T-helper 17 cell (primary cell): Measurements from ENCODE around the gene FMN1. TPM values are rescaled to one million over a fixed set of nuclear protein-coding genes. Genes with fewer than 3 reads are reported as not detected.
A peak's percentile ranks its signal among the peaks of the same experiment; 100 is the strongest.

Experiments used
- ATAC-seq: fragments of 150-1000 bp; cut with Tn5 transposase; 2 replicates; pipeline ENCODE4 v1.10.0; 2021; ENCODE audit warnings: mild to moderate bottlenecking, moderate library complexity
- DNase-seq, 3 donors: peaks; one replicate each; pipeline versions ENCODE4 v3.0.0 to v3.0.0-alpha.2; 2020 to 2021
- H3K9me3 ChIP-seq: one replicate; pipeline ENCODE4 v1.7.0; 2013; ENCODE audit warnings: low read length, mild to moderate bottlenecking; ENCODE audit not compliant: control insufficient read depth, poor library complexity, severe bottlenecking
- H3K27ac Mint-ChIP-seq: one replicate; pipeline ENCODE4 v1.8.0; 2022; ENCODE audit warnings: mild to moderate bottlenecking, moderate library complexity, mixed read lengths
- H3K27me3 Mint-ChIP-seq: one replicate; pipeline ENCODE4 v1.8.0; 2022; ENCODE audit warnings: mixed read lengths
- H3K36me3 Mint-ChIP-seq: one replicate; pipeline ENCODE4 v1.8.0; 2022; ENCODE audit warnings: low read depth, mixed read lengths
- H3K4me1 Mint-ChIP-seq: one replicate; pipeline ENCODE4 v1.8.0; 2022; ENCODE audit warnings: mild to moderate bottlenecking, mixed read lengths
- H3K4me3 Mint-ChIP-seq: one replicate; pipeline ENCODE4 v1.8.0; 2022; ENCODE audit warnings: mild to moderate bottlenecking, moderate library complexity, mixed read lengths
- total RNA-seq, 4 donors: library from RNA in 2 of 4; stranded (reverse) in 2 of 4; gene quantifications; one replicate each; pipeline ENCODE4 v1.2.3 and lab custom pipeline; 2022 to 2026

Gene FMN1
- total RNA-seq, 2 donors from 2014 or later: 18.7 to 35.2 TPM

DNA sequence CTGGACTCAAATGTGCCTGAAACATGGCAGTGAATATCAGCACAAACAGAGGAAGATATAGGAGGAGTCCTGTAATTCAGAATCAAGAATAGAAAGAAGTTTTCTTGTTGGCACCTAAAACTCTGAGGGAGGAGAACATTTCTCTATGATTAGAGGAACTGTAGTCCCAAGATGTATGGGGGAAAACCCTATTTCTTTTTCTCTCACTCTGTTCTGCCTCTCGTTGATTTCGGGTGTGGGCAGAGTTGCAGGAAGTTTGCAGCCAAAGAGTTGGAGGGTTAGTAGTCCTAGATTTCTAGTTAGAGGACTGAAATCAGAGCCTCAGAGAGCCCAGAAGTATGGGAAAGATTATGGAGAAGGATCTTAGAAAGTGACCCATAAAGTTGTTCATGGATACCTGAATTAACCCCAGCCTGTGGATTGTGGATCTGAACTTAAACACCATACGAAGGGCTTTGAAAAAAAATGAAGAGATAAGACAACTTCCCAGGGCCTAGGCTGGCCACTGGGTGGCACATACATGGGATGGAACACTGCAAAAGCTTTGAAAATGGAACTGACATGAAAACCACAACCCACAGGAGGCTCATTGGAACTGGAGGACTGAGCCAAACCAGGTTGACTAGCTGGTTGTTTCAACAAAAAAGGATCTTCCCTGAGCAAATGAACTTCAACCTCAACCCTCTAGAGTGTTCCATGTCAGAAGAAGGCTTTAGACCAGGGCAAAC, 34.6 kb downstream of the FMN1 start:
- peaks cover 4% of the 10 kb centered on the region for H3K36me3 Mint-ChIP-seq
- peaks cover 22% of the 10 kb centered on the region for H3K27me3 Mint-ChIP-seq
- ATAC-seq (no peak), DNase-seq (no peak)
- H3K4me1 Mint-ChIP-seq: peaks cover 10% of the 10 kb centered on the region
- H3K4me3 Mint-ChIP-seq: no peak overlapping the region
- H3K9me3 ChIP-seq: no peaks in the 10 kb centered on the region
- no peak overlapping the region for H3K27ac Mint-ChIP-seq

DNA sequence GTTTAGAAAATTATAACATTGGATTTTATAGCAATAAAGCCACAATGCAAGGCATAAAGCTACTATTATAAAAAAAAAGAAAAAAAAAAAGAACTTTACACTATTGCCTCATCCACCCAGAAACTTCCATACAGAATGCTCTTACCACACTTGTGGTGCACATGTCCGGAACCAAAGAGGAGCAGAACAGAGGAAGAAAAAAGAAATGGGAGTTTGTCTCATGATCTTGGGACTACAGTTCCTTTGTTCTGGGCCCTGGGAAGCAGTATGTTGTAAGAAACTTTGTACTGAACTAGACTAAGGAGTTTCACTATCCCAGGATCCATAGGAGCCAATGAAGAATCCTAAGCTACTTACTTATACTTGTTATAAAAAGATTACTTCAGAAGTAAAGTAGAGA, 36.1 kb downstream of the FMN1 start:
- H3K36me3 Mint-ChIP-seq: peaks cover 4% of the 10 kb centered on the region
- H3K27ac Mint-ChIP-seq: no peak overlapping the region
- ATAC-seq (no peak), DNase-seq (no peak)
- no peaks in the 10 kb centered on the region for H3K9me3 ChIP-seq
- peaks cover 13% of the 10 kb centered on the region for H3K4me1 Mint-ChIP-seq
- no peak overlapping the region for H3K4me3 Mint-ChIP-seq
- peaks cover 14% of the 10 kb centered on the region for H3K27me3 Mint-ChIP-seq

GRCh38 chr15:33157371-33158037, 37.0 kb downstream of the FMN1 start:
- no peak for ATAC-seq
- Mint-ChIP-seq H3K27me3 (peaks cover 11% of the 10 kb centered on the region), H3K27ac (no peak overlapping the region), H3K4me3 (no peak overlapping the region), H3K36me3 (peaks cover 3% of the 10 kb centered on the region), H3K4me1 (peaks cover 16% of the 10 kb centered on the region)
- DNase-seq: no peak
- no peaks in the 10 kb centered on the region for H3K9me3 ChIP-seq

DNA sequence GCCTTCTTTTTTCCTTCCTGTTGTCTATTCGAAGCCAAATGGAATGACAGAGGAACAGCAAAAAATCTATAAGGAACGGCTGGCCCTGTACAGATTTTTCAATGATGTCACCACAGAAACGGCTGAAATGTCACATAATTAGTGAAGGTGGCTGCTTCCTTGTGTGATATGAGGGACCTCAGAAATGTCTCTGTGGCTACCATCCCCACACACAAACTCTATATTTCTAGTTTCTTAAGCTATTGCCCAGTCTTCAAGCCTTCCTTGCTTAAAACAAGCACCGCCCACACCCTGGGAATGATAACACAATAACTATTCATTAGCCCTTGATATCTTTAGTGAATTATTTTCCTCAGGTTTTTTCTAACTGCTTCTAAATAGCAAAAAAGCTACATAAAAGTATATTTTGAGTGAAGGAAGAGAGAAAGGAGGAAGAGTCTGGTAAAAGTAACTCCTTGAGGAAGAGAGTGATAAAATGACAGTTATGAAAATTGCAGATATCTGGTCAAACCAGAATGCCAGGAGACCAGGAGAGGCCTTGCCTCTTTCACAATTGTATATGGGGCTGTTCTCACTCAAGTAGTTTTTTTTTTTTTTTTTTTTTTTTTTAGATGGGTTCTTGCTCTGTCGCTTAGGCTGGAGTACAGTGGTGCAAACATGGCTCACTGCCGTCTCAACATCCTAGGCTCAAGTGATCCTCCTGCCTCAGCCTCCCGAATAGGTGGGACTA, 38.7 kb downstream of the FMN1 start:
- H3K27ac Mint-ChIP-seq: peak overlapping the region; percentile 27
- no peak for ATAC-seq
- H3K4me3 Mint-ChIP-seq: no peak overlapping the region
- peaks cover 4% of the 10 kb centered on the region for H3K27me3 Mint-ChIP-seq
- DNase-seq: no peak
- no peaks in the 10 kb centered on the region for H3K9me3 ChIP-seq
- peaks cover 15% of the 10 kb centered on the region for H3K4me1 Mint-ChIP-seq
- no peaks in the 10 kb centered on the region for H3K36me3 Mint-ChIP-seq

GRCh38 chr15:33154351-33155166, 40.0 kb downstream of the FMN1 start:
- Mint-ChIP-seq H3K4me3 (no peak overlapping the region), H3K4me1 (peaks cover 10% of the 10 kb centered on the region), H3K27ac (peak overlapping the region; percentile 60), H3K27me3 (peaks cover 4% of the 10 kb centered on the region), H3K36me3 (no peaks in the 10 kb centered on the region)
- ATAC-seq: peak; percentile 32
- H3K9me3 ChIP-seq: no peaks in the 10 kb centered on the region
- no peak for DNase-seq

- Mint-ChIP-seq H3K27me3 (peaks cover 4% of the 10 kb centered on the region), H3K4me1 (peaks cover 14% of the 10 kb centered on the region), H3K27ac (peak overlapping the region; percentile 60), H3K4me3 (no peak overlapping the region), H3K36me3 (no peaks in the 10 kb centered on the region)
- DNase-seq: no peak
- no peak for ATAC-seq
- no peaks in the 10 kb centered on the region for H3K9me3 ChIP-seq
Observed at GRCh38 chr15:33153548-33153947, 41.0 kb downstream of the FMN1 start.

DNA sequence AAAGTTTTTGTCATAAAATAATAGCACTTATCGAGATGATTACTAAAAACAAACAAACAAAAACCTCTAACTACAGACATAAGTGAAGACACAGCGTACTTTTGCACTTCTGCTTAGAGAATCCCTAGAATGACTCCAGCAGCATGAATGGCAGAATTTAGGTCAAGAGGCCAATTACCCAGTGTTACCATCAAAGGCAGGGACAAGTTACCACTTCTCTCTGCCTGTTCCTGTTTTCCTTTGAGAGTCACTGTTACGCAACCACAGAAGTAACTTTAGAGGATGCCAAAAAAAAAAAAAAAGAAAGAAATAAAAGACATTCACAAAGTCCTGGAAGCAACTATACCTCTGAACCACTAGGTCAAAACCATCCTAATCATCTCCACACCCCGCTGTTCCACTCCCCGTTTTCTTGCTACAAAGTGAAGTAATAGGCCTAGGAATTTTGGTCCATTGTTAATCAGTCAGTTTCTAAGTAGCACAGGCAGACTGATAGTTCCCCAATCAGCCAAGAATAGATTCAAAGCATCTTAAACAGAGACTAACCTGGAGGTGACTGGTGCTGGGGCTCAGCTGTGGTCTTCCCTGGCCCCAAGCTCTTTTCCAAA, 41.9 kb downstream of the FMN1 start:
- no peaks in the 10 kb centered on the region for H3K9me3 ChIP-seq
- peaks cover 21% of the 10 kb centered on the region for H3K4me1 Mint-ChIP-seq
- H3K27me3 Mint-ChIP-seq: peaks cover 3% of the 10 kb centered on the region
- ATAC-seq (no peak), DNase-seq (no peak)
- no peaks in the 10 kb centered on the region for H3K36me3 Mint-ChIP-seq
- H3K27ac Mint-ChIP-seq: peak overlapping the region; percentile 21
- no peak overlapping the region for H3K4me3 Mint-ChIP-seq

DNA sequence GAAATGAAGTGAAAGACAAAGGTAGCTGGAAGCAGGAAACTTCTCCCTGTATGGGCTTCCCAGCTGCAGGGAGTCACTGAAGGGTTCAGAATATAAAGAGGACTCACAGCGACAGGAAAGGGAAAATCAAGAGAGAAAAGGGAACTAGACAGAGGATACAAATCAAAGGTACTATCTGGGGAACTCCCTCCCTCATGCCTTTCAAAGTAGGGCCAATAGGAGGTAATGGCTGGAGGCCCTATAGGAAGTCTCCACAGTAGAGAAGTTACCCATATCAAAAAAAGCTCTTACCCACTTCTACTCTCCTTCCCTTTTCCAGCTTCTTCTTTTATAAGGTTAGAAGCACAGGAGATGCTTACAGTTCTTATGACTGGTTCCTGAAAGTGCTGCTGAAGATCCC, 43.5 kb downstream of the FMN1 start:
- ATAC-seq: peak; percentile 60
- no peaks in the 10 kb centered on the region for H3K36me3 Mint-ChIP-seq
- DNase-seq: no peak
- no peaks in the 10 kb centered on the region for H3K9me3 ChIP-seq
- H3K4me3 Mint-ChIP-seq: no peak overlapping the region
- H3K27me3 Mint-ChIP-seq: no peaks in the 10 kb centered on the region
- peaks cover 21% of the 10 kb centered on the region for H3K4me1 Mint-ChIP-seq
- H3K27ac Mint-ChIP-seq: no peak overlapping the region

- no peak overlapping the region for H3K27ac Mint-ChIP-seq
- H3K36me3 Mint-ChIP-seq: no peaks in the 10 kb centered on the region
- ATAC-seq (no peak), DNase-seq (no peak)
- H3K4me1 Mint-ChIP-seq: peaks cover 21% of the 10 kb centered on the region
- H3K9me3 ChIP-seq: no peaks in the 10 kb centered on the region
- H3K4me3 Mint-ChIP-seq: no peak overlapping the region
- H3K27me3 Mint-ChIP-seq: peaks cover under 1% of the 10 kb centered on the region
Observed at GRCh38 chr15:33150431-33150941, 44.0 kb downstream of the FMN1 start.

DNA sequence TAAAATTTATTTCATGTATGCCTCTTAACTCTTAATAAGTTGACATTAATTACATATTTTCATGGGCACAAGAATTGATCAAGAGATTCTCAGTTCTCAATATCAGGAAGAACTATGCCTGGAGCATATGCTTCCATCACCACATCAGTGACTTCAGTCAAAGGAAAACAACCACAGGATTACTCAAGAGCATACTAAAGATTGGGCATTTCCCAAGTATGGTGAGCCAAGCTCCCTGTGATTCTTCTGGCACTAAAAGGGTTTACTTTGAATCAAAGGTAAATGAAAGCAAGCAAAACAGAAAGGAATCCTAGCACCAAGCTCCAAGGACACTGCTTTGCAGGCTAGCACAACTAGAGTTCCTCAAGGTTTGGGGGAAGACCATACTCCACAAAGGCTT, 44.6 kb downstream of the FMN1 start:
- no peak for ATAC-seq
- peaks cover 6% of the 10 kb centered on the region for H3K27me3 Mint-ChIP-seq
- peaks cover 20% of the 10 kb centered on the region for H3K4me1 Mint-ChIP-seq
- no peaks in the 10 kb centered on the region for H3K9me3 ChIP-seq
- H3K27ac Mint-ChIP-seq: no peak overlapping the region
- H3K36me3 Mint-ChIP-seq: peaks cover 2% of the 10 kb centered on the region
- H3K4me3 Mint-ChIP-seq: no peak overlapping the region
- no peak for DNase-seq

DNA sequence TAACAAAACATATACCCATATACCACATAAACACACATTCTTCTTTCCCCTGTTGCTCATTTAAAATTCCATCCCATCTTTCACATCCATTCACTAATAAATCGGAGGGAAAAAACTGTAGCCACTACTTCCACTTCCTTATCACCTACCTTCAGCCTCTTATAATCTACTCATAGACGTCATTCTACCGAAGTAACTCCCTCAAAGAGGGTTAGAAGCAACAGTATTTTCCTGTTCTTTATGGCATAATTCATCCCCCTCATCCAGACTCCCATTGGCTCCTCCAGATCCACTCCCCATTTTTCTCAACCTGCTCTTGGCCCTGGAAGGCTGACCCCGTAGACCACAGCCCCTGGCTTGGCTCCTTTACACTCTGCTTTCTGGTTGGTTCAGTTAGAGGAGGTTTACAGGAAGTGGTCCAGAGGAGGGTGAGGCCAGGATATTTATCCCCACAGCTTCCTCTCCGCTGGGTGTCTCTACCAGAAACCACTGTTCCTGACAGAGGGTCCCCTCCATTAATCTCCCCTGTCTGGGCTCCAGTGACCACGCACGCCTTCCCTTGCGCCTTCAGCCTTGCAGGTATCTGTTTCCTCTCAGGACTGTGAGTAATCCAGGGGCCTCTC, 46.3 kb downstream of the FMN1 start:
- no peaks in the 10 kb centered on the region for H3K9me3 ChIP-seq
- no peak overlapping the region for H3K27ac Mint-ChIP-seq
- peak overlapping the region; percentile 43 for H3K4me3 Mint-ChIP-seq
- peaks cover 17% of the 10 kb centered on the region for H3K4me1 Mint-ChIP-seq
- peaks cover 2% of the 10 kb centered on the region for H3K36me3 Mint-ChIP-seq
- DNase-seq (no peak), ATAC-seq (peak; percentile 53)
- peaks cover 7% of the 10 kb centered on the region for H3K27me3 Mint-ChIP-seq

- H3K27me3 Mint-ChIP-seq: peaks cover 11% of the 10 kb centered on the region
- no peaks in the 10 kb centered on the region for H3K9me3 ChIP-seq
- H3K4me3 Mint-ChIP-seq: no peak overlapping the region
- H3K27ac Mint-ChIP-seq: peak overlapping the region; percentile 1
- peaks cover 13% of the 10 kb centered on the region for H3K4me1 Mint-ChIP-seq
- ATAC-seq (no peak), DNase-seq (no peak)
- peaks cover 6% of the 10 kb centered on the region for H3K36me3 Mint-ChIP-seq
Observed at GRCh38 chr15:33146051-33146450, 48.5 kb downstream of the FMN1 start.
